HEK293 (cell line): ENCODE data around the gene TTC22.

Experiments used
- CTCF ChIA-PET: fragments of 350-600 bp; formaldehyde crosslinking; extraction: SDS; loops from one replicate; lab custom pipeline; 2021; ENCODE audit warnings: antibody characterized with exemption; lab: Yijun Ruan, JAX
- POLR2A ChIA-PET: fragments of 300-600 bp; formaldehyde crosslinking; extraction: SDS; loops from one replicate; lab custom pipeline; 2020; ENCODE audit warnings: antibody characterized with exemption, inconsistent platforms; lab: Yijun Ruan, JAX
- H3K27ac ChIP-seq: fragments of 200-500 bp; sonication (Bioruptor generic); 2 replicates; pipeline ENCODE4 v1.5.1; 2014; ENCODE audit warnings: low read depth, low read length, control low read depth, inconsistent platforms; ENCODE audit errors: extremely low read depth
- H3K36me3 ChIP-seq, 2 experiments: fragments of 200-500 bp in 1 of 2; sonication (Bioruptor generic) in 1 of 2; 1 replicate in 1 of 2; 2 replicates in 1 of 2; pipeline ENCODE4 v1.5.1; 2014 to 2017; ENCODE audit warnings: inconsistent platforms in 2 of 2, low read length in 2 of 2; ENCODE audit not compliant: control insufficient read depth in 2 of 2, insufficient read depth in 1 of 2
- H3K4me1 ChIP-seq: fragments of 200-500 bp; sonication (Bioruptor generic); 2 replicates; pipeline ENCODE4 v1.5.1; 2014; ENCODE audit warnings: mild to moderate bottlenecking, low read length, inconsistent platforms; ENCODE audit not compliant: control insufficient read depth, insufficient read depth
- H3K4me3 ChIP-seq: 2 replicates; pipeline ENCODE4 v1.5.1; 2011; ENCODE audit warnings: low read depth, mild to moderate bottlenecking, control low read depth, low read length, moderate library complexity
- H3K9me3 ChIP-seq: fragments of 200-500 bp; sonication (Bioruptor generic); 2 replicates; pipeline ENCODE4 v1.5.1; 2014; ENCODE audit warnings: low read depth, low read length, inconsistent platforms; ENCODE audit not compliant: control insufficient read depth, insufficient read depth
- KLF9 ChIP-seq: fragments of 450-650 bp; formaldehyde crosslinking; IDR thresholded peaks from 2 replicates; pipeline ENCODE4 v1.5.1; 2016; ENCODE audit warnings: missing biosample characterization, missing genetic modification characterization, low read depth
- SCRT1 ChIP-seq: fragments of 450-650 bp; formaldehyde crosslinking; IDR thresholded peaks from 2 replicates; pipeline ENCODE4 v1.5.1; 2016; ENCODE audit warnings: missing biosample characterization, missing genetic modification characterization, borderline replicate concordance
- TCF7L2 ChIP-seq: IDR thresholded peaks from 2 replicates; pipeline ENCODE4 v1.6.1; 2011; ENCODE audit warnings: low read depth, mild to moderate bottlenecking, inconsistent platforms, low read length, moderate library complexity, borderline replicate concordance
- TRIM28 ChIP-seq: IDR thresholded peaks from 2 replicates; pipeline ENCODE4 v1.6.1; 2011; ENCODE audit warnings: low read length, control low read depth, borderline replicate concordance
- ZFHX2 ChIP-seq: fragments of 450-650 bp; formaldehyde crosslinking; conservative IDR thresholded peaks from 2 replicates; pipeline ENCODE4 v1.5.1; 2016; ENCODE audit warnings: missing biosample characterization, missing genetic modification characterization
- ZFP41 ChIP-seq: fragments of 450-650 bp; formaldehyde crosslinking; IDR thresholded peaks from 2 replicates; pipeline ENCODE4 v1.5.1; 2016; ENCODE audit warnings: missing biosample characterization, missing genetic modification characterization, borderline replicate concordance
- ZNF16 ChIP-seq: fragments of 450-650 bp; formaldehyde crosslinking; IDR thresholded peaks from 2 replicates; pipeline ENCODE4 v1.5.1; 2016; ENCODE audit warnings: low read depth, missing biosample characterization, missing genetic modification characterization
- ZNF211 ChIP-seq: fragments of 450-650 bp; formaldehyde crosslinking; IDR thresholded peaks from 2 replicates; pipeline ENCODE4 v1.5.1; 2016; ENCODE audit warnings: low read depth, missing biosample characterization, missing genetic modification characterization
- ZNF221 ChIP-seq: fragments of 450-650 bp; formaldehyde crosslinking; IDR thresholded peaks from 2 replicates; pipeline ENCODE4 v1.5.1; 2017; ENCODE audit warnings: missing biosample characterization, missing genetic modification characterization, borderline replicate concordance
- ZNF239 ChIP-seq: fragments of 450-650 bp; formaldehyde crosslinking; IDR thresholded peaks from 2 replicates; pipeline ENCODE4 v1.5.1; 2016; ENCODE audit warnings: missing biosample characterization, missing genetic modification characterization
- ZNF24 ChIP-seq: fragments of 450-650 bp; formaldehyde crosslinking; IDR thresholded peaks from 2 replicates; pipeline ENCODE4 v1.5.1; 2016; ENCODE audit warnings: missing biosample characterization, missing genetic modification characterization
- ZNF341 ChIP-seq: fragments of 450-650 bp; formaldehyde crosslinking; IDR thresholded peaks from 2 replicates; pipeline ENCODE4; 2016; ENCODE audit warnings: low read depth, missing biosample characterization, missing genetic modification characterization
- ZNF426 ChIP-seq: fragments of 450-650 bp; formaldehyde crosslinking; IDR thresholded peaks from 2 replicates; pipeline ENCODE4 v1.5.1; 2017; ENCODE audit warnings: missing biosample characterization, missing genetic modification characterization, mild to moderate bottlenecking, inconsistent platforms, moderate library complexity
- ZNF529 ChIP-seq: fragments of 450-650 bp; formaldehyde crosslinking; IDR thresholded peaks from 2 replicates; pipeline ENCODE4 v1.5.1; 2017; ENCODE audit warnings: missing genetic modification characterization, missing biosample characterization; ENCODE audit not compliant: insufficient replicate concordance
- ZNF585B ChIP-seq: fragments of 450-650 bp; formaldehyde crosslinking; IDR thresholded peaks from 2 replicates; pipeline ENCODE4 v1.5.1; 2016; ENCODE audit warnings: missing biosample characterization, missing genetic modification characterization
- ZNF707 ChIP-seq: fragments of 450-650 bp; formaldehyde crosslinking; IDR thresholded peaks from 2 replicates; pipeline ENCODE4 v1.5.1; 2016; ENCODE audit warnings: missing biosample characterization, missing genetic modification characterization
- ZNF792 ChIP-seq: fragments of 450-650 bp; formaldehyde crosslinking; IDR thresholded peaks from 2 replicates; pipeline ENCODE4 v1.5.1; 2016; ENCODE audit warnings: missing biosample characterization, missing genetic modification characterization
- ZSCAN23 ChIP-seq: fragments of 450-650 bp; formaldehyde crosslinking; IDR thresholded peaks from 2 replicates; pipeline ENCODE4 v1.5.1; 2016; ENCODE audit warnings: missing biosample characterization, missing genetic modification characterization
- TF ChIP-seq, protein P1 (sequence below): fragments of 450-650 bp; formaldehyde crosslinking; IDR thresholded peaks from 2 replicates; pipeline ENCODE4 v1.5.1; 2016; ENCODE audit warnings: missing biosample characterization, missing genetic modification characterization
- TF ChIP-seq, protein P2 (sequence below): fragments of 450-650 bp; formaldehyde crosslinking; IDR thresholded peaks from 2 replicates; pipeline ENCODE4 v1.5.1; 2016; ENCODE audit warnings: missing biosample characterization, missing genetic modification characterization
- TF ChIP-seq, protein P3 (sequence below): fragments of 450-650 bp; formaldehyde crosslinking; IDR thresholded peaks from 2 replicates; pipeline ENCODE4 v1.5.1; 2017; ENCODE audit warnings: missing biosample characterization, mild to moderate bottlenecking, missing genetic modification characterization, moderate library complexity
- TF ChIP-seq, protein P4 (sequence below): fragments of 450-650 bp; formaldehyde crosslinking; IDR thresholded peaks from 2 replicates; pipeline ENCODE4 v1.5.1; 2017; ENCODE audit warnings: missing biosample characterization, missing genetic modification characterization
- TF ChIP-seq, protein P5 (sequence below): fragments of 450-650 bp; formaldehyde crosslinking; IDR thresholded peaks from 2 replicates; pipeline ENCODE4 v1.5.1; 2016; ENCODE audit warnings: missing biosample characterization, missing genetic modification characterization

TTC22 gene

DNA sequence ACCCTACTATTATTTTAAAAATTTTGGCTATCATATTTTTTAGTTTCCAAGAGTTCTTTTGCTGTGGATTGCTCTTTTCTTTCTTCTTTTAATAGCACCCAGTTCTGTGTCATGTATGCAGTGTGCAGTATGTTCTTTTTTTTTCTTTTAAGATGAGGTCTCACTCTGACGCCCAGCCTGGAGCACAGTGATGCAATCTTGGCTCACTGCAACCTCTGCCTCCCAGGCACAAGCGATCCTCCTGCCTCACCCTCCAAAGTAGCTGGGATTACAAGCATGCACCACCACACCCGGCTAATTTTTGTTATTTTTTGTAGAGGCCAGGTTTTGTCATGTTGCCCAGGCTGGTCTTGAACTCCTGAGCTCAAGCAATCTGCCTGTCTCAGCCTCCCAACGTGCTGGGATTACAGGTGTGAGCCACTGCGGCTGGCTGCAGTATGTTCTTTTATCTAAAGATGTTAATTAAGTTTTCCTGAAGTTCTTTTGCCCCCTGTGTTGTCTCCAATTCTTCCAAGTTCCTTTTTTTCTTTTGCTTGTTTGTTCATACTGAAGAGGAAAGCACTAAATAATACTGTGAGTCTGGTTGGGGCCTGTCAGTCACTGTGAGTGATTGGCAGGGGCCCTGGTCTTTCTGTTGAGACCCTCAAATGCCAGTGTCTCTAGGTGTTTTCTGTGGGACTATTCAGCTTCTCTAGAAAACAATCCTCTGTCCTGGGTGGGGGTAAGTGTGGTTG is 17.5 kb upstream of the TTC22 start:
- ChIA-PET POLR2A (no interaction called here), CTCF (interaction anchor here (0.7 to 1.3 kb wide), 2 partner anchors 9 to 203 kb away, joined by 4 to 5 read pairs; no protein-coding TSS in a partner anchor)
- H3K27ac ChIP-seq = no peak overlapping the region
- no peak overlapping the region for H3K4me3 ChIP-seq
- no peaks in the 10 kb centered on the region for H3K36me3 ChIP-seq
- H3K9me3 ChIP-seq = no peaks in the 10 kb centered on the region
- H3K4me1 ChIP-seq = no peaks in the 10 kb centered on the region
- no peak for TF ChIP-seq ZNF24
- TF ChIP-seq, protein P1, sequence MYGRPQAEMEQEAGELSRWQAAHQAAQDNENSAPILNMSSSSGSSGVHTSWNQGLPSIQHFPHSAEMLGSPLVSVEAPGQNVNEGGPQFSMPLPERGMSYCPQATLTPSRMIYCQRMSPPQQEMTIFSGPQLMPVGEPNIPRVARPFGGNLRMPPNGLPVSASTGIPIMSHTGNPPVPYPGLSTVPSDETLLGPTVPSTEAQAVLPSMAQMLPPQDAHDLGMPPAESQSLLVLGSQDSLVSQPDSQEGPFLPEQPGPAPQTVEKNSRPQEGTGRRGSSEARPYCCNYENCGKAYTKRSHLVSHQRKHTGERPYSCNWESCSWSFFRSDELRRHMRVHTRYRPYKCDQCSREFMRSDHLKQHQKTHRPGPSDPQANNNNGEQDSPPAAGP = 0 out of 2 replicates have a peak, but pooled peaks have one; percentile 21

DNA sequence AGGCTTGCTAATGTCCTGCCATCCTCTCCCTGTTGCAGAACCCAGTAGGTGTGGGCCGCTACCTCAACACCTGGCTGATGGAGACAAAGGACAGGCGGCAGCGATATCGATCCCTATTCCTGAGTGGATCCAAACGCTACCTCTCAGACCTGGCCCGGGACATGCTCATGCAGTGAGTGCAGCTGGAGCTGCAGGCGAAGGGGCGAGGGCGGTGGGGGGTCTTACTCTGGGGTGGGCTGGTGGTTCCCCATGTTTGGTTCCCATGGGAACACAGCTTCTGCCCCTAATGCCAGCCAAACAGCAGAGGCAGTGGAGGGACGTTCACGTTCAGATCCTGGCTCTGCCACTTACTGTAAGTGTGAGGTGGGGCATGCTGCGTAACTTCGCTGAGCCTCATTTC is 15.8 kb upstream of the TTC22 start:
- no peak for TF ChIP-seq ZNF792 (tag by site-specific recombination)
- no peak for TF ChIP-seq ZNF426 (tag by site-specific recombination)
- no peak for TF ChIP-seq ZNF585B
- no peak for TF ChIP-seq TCF7L2
- no peak for TF ChIP-seq SCRT1 (tag by site-specific recombination)
- TF ChIP-seq, protein P2, sequence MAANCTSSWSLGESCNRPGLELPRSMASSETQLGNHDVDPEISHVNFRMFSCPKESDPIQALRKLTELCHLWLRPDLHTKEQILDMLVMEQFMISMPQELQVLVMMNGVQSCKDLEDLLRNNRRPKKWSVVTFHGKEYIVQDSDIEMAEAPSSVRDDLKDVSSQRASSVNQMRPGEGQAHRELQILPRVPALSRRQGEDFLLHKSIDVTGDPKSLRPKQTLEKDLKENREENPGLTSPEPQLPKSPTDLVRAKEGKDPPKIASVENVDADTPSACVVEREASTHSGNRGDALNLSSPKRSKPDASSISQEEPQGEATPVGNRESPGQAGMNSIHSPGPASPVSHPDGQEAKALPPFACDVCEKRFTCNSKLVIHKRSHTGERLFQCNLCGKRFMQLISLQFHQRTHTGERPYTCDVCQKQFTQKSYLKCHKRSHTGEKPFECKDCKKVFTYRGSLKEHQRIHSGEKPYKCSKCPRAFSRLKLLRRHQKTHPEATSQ (tag by site-specific recombination) = no peak
- TF ChIP-seq, protein P3, sequence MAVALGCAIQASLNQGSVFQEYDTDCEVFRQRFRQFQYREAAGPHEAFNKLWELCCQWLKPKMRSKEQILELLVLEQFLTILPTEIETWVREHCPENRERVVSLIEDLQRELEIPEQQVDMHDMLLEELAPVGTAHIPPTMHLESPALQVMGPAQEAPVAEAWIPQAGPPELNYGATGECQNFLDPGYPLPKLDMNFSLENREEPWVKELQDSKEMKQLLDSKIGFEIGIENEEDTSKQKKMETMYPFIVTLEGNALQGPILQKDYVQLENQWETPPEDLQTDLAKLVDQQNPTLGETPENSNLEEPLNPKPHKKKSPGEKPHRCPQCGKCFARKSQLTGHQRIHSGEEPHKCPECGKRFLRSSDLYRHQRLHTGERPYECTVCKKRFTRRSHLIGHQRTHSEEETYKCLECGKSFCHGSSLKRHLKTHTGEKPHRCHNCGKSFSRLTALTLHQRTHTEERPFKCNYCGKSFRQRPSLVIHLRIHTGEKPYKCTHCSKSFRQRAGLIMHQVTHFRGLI = no peak
- TF ChIP-seq ZNF16 (tag by site-specific recombination) = no peak
- no peak for TF ChIP-seq ZSCAN23 (tag by site-specific recombination)
- TF ChIP-seq ZNF211 (tag by site-specific recombination) = no peak
- CTCF ChIA-PET = interaction anchor here (0.7 to 0.9 kb wide), 2 partner anchors 10 to 297 kb away, joined by 3 read pairs; no protein-coding TSS in a partner anchor
- Histone ChIP-seq H3K27ac (no peak overlapping the region), H3K36me3 (no peaks in the 10 kb centered on the region), H3K4me1 (no peaks in the 10 kb centered on the region), H3K4me3 (no peak overlapping the region), H3K9me3 (no peaks in the 10 kb centered on the region)
- POLR2A ChIA-PET = interaction anchor here (0.9 kb wide), 1 partner anchor 69 kb away, joined by 3 read pairs; no protein-coding TSS in a partner anchor

DNA sequence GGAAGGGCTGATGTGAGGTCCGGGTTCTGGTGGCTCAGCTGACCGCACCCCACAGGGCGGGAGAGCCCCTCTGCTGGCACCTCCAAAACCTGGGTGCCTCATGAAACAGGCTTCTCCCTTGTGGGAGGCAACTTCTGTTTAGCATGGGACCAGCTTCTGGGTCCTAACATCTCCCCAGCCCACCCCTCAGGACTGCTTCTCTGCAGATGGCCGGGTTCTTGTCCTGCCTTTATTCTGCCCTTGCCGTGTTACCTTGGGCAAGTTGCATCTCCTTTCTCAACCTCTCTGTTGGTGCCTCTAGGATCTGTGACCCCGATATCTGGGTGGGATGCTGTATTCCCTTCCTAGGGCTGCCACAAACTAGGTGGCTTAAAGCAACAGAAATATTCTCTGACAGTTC is 15.0 kb upstream of the TTC22 start:
- Histone ChIP-seq H3K36me3 (no peaks in the 10 kb centered on the region), H3K9me3 (no peaks in the 10 kb centered on the region), H3K27ac (no peak overlapping the region), H3K4me3 (no peak overlapping the region), H3K4me1 (no peaks in the 10 kb centered on the region)
- ChIA-PET POLR2A (no interaction called here), CTCF (interaction anchor here (1.4 kb wide), 1 partner anchor 129 kb away, joined by 5 read pairs; no protein-coding TSS in a partner anchor)
- TF ChIP-seq ZNF239 (tag by site-specific recombination) = no peak
- TF ChIP-seq, protein P4, sequence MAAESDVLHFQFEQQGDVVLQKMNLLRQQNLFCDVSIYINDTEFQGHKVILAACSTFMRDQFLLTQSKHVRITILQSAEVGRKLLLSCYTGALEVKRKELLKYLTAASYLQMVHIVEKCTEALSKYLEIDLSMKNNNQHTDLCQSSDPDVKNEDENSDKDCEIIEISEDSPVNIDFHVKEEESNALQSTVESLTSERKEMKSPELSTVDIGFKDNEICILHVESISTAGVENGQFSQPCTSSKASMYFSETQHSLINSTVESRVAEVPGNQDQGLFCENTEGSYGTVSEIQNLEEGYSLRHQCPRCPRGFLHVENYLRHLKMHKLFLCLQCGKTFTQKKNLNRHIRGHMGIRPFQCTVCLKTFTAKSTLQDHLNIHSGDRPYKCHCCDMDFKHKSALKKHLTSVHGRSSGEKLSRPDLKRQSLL (tag by site-specific recombination) = no peak
- no peak for TF ChIP-seq ZNF221 (tag by site-specific recombination)
- no peak for TF ChIP-seq KLF9
- no peak for TF ChIP-seq ZFP41
- TF ChIP-seq TRIM28 = no peak
- TF ChIP-seq ZFHX2 (tag by site-specific recombination) = no peak
- TF ChIP-seq, protein P3 = no peak
- no peak for TF ChIP-seq ZNF341 (tag by site-specific recombination)
- TF ChIP-seq ZNF707 (tag by site-specific recombination) = no peak
- TF ChIP-seq, protein P5, sequence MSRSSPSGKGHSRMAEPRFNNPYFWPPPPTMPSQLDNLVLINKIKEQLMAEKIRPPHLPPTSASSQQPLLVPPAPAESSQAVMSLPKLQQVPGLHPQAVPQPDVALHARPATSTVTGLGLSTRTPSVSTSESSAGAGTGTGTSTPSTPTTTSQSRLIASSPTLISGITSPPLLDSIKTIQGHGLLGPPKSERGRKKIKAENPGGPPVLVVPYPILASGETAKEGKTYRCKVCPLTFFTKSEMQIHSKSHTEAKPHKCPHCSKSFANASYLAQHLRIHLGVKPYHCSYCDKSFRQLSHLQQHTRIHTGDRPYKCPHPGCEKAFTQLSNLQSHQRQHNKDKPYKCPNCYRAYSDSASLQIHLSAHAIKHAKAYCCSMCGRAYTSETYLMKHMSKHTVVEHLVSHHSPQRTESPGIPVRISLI (tag by site-specific recombination) = no peak
- TF ChIP-seq ZNF529 (tag by site-specific recombination) = no peak
- TF ChIP-seq TCF7L2 = no peak
